ENCODE results near the gene DUOX1.

The DUOX1 gene

DNA sequence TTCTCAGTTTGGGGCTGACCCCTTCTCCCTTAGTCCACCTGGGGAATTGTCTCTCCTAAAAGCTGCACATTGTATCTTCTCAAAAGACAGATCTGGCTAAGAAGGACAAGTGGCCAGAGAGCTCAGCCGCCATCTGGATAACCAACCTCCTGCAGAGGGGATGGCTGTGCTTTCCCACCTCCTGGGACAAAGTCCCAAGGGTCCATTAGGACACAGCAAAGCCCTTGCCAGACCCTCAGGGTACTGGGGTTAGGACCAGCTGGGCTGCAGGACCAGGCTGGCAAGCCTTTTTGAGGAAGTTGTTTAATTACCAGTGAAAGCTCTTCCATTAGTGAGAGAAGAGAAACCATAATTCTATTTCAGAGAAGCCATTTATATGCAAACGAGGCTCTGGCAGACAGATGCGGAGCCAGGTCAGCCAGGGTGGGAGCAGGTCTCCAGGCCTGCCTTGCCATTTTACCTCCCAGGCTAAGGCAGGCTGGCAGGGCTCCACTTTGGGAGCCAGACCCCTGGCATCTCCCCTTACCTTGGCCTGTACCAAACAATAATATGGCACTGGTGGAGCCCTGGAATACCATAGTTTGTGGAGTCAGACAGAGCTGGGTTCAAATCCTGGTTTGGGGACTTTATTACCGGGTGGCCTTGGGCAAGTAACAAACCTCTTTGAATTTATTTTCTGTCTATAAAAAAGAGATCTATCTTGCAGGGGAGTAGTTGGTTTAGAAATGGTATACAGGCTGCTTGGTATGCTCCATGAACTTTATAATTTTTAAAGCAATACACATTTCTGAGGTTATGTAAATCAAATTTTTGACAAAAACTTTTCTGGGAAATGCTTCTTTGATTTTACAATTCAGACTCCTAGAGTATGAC lies 40.0 kb downstream of the DUOX1 start:
- DNase-seq: no peak

DNA sequence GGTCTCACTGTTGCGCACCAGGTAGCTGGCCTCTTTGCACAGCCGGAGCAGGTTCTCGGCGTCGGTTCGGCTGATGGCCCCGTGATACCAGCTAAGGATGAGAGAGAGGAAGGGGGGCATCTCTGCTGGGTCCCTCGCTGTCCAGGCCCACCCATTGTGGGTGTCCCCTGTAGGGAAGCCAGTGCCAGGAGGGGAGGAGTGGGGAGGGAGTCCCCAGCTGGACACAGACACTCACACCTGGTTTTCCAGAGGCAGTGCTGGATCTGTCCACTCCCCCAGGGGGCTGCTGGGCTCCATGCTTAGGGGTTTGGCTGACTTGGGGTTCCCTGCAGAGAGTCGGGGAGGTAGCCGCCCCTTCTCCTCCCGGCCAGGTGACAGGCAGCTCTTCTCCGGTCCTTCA lies 42.1 kb downstream of the DUOX1 start:
- DNase-seq: no peak

DNA sequence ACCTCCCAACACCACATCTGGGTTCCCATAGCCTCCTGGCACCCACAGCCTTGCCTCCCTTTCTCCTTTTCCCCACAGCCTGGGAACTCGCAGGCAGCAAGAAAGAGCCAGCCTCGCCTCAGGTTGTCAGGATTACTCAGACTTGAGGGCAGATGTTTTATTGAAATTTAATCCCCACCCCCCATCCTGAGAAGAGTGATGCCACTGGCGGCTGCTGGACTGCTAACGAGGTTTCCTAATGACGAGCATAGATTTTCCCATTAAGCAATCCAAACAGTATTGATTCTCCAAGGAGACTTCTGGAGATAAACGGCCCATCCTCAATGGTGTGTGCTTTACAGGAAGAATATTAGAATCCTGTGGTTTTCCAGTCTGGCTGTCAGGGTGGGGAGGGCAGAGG lies 44.3 kb downstream of the DUOX1 start:
- DNase-seq: no peak

DNA sequence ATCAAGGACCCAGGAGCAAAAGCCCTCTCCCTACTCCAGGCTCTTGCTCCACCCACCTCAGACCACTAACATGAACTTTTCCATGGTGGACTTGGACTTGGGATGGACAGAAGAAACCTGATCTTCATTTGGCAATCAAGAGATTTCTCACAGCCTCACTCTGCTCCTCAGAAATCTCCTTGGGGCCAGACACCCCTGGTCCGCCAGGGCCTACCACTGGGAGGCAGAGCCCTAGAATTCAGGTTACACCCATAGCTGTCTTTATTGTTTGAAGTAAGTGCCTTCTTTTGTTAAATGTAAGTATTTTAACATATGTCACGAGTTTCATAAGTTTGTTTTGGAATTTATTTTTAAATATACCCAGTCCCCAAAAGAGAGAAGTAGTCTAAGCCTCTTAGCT lies 44.8 kb downstream of the DUOX1 start:
- DNase-seq: no peak

DNA sequence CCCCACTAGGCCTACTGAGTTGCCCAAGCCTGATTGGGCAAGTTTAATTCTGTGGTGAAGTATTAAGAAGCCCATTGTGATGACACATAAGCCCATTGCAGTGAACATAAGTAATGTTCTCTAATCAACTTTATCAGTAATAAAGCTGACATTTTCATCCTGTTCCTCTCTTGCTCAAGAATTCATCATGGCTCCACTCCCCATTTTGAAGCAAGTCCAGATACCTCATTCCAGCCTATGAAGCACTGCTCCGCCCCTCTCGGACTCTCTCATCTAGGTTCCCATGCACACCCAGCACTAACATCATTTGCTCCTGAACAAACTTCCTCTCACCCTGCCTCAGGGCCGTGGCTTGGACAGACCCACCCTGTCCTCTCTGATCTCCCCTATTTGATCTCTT lies 47.5 kb downstream of the DUOX1 start:
- DNase-seq: no peak

DNA sequence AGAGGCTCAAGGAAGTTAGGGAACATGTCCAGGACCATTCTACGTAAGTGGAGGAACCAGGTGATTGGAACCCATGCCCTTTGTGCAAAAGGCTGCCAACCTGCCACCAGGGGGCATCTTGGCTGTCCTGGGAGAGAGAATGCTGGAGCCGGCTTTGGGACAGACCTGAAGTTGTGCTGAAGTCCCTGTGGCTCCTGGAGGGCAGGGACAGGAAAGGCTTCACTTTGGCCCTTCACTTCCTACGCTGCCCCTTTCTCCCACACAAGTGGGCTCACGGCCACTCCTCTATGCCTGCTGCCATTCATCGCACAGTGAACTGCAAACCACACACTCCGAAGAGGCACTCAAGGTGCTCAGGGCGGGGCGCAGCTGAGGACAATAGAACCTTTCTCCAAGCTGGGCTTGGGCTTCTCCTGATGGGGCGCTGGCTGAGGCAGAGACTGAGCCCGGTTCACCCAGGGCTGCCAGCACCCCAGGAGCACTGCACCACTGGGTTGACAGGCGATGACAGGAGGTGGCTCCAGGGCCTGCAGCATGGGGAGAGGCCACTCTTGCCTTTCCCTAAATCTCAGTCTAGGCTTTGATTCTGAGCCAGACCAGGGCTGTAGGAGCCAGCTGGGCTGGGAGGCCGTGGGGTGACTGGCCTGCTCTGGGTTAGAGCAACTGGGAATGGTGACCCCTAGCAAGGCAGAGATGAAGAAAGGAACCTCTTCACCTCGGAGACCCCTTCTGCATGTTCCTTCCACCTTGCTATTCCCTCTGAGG lies 49.6 kb downstream of the DUOX1 start:
- DNase-seq: peak in 1 of 2 experiments; percentile 8

DNA sequence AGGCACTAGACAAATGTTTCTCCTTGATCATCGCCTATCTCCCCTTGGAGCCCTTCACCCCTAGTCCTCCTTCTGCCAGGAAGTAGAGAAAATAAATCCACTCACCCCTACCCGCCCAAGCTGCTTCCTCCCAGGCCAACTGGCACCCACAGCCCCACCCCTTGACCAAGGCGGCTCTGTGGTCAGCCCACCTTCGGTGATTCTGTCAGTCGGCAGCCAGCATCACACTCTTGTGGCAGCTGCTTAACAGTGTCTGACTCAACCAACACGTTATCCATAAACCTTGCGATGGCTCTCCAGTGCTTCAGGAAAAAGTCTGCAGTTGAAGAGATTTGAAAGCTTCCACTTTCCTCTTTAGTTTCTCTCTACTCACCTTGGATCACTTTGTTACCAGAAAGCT lies 50.4 kb downstream of the DUOX1 start:
- DNase-seq: no peak

DNA sequence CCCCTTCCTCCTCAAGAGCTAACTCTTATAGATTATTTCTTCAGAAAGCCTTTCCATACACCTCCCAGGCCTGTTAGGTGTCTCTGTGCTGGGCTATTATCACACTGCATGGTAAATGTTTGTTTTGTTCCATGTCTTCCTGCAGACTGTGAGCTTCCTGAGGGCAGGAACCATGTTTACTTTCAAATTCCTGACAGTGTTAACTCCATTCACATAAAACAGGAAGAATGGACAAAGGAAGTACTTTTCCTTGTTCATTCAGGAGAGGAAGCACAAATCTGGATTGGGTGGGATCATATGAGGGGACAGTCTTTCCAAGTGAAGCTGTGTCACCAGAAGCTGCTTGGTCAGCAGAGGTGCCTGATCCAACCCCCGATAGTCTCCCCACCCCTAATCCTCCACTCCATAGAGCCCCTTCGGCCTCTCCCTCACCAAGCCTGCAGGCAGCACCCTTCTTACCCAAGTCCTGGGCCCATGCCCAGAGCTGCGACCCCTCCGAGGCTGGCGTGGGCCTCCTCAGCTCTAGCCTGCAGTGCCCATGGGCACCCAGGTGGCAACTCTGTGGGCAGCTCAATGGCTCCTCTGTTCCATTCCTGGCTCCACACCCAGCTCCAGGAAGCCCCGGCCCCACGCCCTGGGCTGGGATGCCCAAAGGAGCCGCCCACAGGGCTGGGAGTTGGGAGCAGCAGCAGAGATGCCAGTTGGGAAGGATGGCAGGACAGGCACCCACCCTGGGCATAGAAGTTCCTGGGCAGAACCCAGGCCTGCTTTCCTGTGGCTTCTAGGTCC lies 51.0 kb downstream of the DUOX1 start:
- DNase-seq: no peak

DNA sequence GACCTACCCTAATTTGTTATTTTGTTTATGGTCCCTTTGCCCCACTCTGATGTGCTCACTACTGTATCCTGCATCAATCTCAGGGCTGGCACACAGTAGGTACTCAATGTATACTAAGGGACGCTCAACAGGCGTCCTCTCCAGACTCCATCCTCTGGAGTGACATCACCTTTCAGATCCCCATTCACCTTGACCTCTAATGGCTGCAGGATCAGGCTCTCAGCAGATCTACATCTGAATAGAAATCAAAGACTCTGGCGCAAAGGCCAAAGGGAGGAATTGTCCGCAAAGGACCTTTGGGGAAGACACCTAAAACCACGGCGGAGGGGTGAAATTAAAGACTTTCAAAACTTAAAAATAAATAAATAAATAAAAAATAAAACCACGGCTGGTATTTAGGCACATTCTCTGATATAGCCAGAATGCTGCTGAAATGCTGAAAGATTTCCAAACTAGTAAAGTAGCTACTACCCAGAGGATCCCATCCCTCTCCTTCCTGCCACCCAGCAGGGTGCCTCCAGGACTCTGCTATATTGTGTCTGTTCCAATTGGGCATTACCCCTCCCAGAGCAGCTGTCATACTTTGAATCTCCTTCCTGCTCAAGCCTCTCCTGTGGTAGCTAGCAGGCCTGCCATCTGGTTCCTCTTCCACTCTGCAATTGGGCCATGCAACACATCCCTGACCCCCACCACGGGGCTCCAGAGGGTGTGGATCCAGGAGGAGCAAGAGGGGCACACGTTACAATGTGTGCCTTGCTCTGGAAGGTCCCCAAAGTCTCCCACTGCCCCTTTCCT lies 51.9 kb downstream of the DUOX1 start:
- DNase-seq: peak; percentile 46 to 52

DNA sequence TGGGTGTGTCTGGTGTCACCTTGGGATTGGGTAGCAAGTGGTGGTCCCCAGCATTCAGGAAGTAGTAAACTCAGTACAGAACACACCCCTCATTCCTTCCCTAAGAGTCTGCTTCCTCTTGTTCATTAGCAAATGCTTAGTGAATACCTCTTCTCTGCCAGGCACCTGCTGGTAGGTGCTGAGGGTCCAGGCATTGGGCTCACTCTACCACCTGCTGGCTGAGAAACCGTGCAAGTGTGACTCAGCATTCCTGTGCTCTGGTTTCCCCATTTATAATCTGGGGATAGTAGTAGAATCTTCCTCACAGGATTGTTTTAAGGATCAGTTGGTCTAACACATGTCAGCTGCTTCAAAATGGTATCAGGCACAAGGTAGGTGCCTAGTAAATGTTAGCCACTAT lies 53.2 kb downstream of the DUOX1 start:
- DNase-seq: peak; percentile 49 to 68

DNA sequence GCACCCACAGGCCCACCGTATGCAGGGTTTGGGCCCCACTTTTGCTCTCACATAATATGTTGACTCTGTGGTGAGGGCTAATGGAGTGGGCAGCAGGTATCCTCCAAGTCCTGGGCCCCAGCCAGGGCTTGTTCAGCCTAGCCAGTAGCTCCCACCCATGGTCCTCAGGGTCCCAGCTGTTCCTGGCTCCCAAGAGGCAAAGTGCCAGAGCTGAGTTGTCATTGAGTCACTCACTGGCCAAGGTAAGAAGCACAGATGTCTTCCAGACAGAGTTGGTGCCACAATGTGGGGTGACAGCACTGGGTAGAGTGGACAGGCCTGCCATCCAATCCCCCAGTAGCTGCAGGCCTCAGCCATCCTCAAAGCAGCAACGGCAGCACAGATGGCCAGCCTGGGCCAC lies 53.7 kb downstream of the DUOX1 start:
- DNase-seq: no peak

DNA sequence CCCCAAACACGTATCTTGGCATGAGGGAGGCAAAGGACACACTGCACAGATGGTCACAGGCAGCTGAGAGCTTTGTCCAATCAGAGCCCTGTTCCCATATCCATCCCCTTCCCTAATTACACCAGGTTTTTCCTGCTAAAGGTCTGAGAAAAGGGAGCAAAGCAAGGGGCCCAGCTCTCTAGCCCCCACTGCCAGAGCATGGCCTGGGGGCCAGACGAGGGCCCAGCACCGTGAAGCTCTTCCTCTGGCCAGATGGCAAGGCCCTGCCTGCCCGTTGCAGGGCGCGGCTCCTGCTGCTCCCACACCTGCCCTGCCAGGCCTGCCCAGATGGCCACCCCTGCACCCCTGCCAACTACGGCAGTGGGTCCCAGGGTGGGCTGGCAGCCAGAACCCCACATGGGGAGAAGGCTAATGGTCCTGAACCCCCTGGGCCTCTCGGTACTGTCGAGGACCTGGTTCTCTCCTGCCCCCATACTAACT lies 54.8 kb downstream of the DUOX1 start:
- no peak for DNase-seq

DNA sequence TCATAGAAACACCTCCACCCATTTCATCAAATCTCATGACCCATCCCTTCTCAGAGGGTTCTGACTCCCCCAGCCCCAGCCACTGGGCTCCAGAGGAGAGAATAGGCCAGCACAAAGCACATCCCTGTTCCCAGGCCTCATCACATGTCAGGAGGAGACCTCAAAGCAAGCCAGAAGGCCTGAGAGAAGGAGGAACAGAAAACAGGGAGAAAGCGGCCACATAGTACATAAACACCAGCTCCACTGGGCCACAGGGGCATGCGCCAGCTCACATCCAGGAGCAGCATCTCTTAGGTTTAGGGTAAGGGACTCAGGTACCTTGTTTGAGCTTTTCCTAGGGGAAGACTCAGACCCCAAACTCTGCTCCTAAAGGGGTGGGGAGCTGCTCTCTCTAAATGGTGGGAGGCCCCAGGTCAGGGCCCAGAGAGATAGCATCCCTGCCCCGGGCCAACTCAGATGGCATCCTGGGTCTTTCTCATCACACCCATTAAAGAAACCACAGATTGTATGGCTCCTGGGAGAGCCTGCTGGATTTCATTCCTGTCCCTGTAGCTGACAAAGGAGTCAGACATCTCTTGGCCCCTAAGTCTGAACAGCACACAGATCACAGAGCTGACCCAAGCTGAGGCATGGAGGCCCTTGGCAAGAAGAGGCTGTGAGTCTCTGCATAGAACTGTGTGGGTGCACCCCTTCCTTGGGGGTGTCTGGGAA lies 55.4 kb downstream of the DUOX1 start:
- DNase-seq: no peak

DNA sequence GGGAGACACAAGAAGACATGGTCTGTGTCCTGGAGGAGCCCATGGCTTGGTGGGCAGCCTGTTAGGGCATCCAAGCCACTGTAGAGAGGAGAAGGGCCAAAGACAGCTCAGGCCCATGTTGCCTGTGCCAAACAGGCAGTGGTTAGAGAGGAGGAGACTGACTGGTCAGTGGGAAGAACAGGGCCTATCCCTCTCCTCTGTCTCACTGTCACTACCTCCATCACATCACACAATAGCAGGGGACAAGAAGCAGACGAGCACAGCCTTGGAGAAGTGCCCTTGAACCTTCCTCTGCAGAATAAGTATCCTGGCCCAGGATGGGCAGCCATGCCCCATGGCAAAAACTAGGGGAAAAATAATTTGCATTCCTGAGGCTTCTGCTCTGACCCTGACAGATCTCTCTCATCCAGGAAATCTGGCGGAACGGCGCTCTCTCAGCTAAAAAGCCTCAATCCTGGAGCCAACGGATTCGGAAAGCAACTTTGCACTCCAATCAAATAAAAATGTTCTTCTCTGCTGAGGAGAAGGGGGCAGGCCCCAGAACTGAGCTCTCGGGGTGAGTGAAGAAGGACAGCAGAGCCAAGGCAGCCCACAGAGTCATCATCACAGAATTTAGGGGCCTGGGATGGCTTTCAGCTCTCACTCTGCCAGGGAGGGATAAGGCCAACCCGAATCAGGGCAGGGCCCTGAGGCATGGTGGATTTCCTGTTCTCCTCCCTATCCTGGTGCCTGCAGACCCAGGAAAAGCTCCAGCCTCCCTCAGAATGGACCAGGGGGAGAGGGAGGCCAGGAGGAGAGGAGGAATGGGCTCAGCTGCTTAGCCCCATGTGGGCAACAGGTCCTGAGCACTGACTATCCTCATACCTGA lies 56.3 kb downstream of the DUOX1 start:
- DNase-seq: no peak

DNA sequence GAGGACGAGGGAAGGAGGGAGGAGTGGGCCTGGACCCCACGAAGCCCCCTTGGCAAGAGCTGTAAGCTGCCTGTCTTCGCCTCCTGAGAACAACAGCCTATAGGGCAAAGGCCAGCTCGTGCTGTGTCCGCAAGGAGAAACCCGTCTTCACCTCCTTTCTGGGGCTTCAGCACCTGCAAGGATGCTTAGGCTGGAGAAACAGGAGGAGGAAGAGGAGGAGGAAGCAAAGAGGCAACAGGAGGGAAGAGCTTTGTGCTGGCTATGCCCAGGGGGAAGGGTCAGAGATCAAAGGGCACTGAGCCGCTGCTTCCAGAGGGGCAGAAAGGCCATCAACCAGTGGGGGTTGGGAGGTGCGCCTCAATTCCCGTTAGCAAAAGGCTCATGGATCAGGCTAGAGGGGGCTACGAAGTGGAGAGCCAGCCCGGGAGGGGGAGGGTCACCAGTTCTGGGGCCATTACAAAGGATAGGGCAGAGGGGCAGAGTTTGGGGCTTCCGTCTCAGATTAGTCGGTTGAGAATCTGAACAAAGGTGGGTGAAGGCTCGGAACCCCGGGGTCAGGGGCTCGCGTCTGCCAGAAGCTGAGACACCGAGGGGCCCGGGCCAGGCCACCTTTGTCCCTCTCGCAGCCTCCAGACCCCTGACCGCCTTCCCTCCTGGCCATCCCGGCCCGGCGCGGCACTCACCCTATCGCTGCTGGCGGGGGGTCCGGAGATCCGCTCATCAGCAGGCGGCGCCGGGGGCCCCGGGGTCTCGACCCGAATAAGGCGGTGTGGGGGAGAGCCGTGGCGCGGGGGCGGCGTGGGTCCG lies 57.2 kb downstream of the DUOX1 start:
- no peak for DNase-seq

DNA sequence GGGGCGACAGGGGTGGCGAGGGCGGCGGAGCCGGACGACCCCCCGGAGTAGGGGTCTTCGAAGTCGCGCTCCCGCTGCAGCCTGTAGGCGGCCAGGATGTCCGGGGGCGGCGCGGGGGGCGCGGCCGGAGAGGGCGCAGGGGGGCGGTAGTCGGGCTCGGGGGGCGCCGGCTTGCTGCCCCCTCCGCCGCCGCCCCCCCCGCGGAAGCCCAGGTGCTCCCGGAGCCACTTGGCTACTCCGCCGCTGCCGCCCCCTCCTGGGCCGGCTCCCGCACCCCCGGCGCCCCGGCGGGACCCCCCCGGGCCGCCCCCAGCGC lies 57.7 kb downstream of the DUOX1 start:
- no peak for DNase-seq

DNA sequence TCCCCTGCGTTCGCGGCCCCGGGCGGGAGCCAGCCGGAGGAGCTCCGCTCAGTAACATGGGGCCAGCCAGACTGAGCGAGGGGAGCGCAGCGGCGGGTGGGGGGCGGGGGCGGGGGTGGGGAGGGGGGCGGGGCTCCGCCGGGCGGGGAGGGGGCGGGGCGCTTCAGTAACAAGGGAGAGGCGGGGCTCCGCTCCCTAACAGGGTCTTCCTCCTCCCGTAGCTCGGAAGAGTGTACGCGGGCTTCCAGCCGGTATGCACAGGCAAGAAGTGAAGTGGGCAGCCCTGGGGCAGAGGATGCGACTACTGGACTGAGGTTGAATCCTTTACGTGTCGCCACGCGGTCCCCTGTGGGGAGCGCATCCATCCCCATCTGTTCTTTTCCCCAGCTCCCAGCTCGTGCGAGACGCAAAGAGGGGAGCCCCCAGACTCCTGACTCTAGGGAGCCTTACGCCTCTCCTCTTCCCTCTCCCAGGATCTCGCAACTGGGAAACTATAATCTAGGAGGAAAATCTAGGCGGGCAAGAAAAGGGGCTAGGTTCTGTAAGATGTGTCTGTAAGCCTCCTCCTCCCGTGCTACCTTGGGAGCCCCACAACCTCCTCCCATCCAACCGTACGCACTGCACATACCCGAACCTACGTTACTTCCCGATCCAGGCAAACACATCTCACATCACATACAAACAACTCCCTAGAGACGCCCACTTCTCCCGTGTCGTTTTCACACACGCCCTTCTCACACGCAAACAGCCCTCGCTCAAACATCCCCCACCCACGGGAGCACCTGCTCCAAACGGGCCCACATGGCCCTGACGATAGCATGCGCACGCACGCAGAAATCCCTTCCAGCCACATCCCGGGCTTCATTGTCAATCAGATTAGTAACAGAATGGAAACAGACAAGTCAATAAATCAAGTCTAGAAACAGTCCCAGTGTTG lies 58.4 kb downstream of the DUOX1 start, which contains the start of gene SHF:
SHF (minus strand) TSS at position 73 of the 937 bp plus-strand sequence; CDS start at position 58, 15 bp downstream.
- DNase-seq: peak; percentile 64 to 79

DNA sequence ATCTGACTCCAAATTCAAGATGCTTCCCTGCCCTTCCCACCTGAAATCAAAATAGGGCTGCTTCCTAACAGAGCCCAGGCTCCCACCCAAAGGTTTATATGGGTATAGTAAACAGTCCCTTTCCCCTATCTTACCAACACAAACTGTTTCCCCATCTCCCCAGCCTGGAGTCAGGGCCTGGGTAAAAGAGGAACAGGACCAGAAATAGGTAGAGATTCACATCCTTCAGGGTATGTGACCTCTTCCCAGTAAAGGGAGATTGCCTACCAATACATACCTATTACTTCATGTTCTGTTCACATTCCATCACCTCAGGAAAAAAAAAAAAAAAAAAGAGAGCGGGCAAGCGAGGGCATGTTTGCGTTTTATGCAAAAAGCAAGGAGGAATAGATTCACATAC lies 67.7 kb downstream of the DUOX1 start:
- no peak for DNase-seq

Data from SHP77 (cell line).